ENCODE data around the gene MYH7.

Gene MYH7

DNA sequence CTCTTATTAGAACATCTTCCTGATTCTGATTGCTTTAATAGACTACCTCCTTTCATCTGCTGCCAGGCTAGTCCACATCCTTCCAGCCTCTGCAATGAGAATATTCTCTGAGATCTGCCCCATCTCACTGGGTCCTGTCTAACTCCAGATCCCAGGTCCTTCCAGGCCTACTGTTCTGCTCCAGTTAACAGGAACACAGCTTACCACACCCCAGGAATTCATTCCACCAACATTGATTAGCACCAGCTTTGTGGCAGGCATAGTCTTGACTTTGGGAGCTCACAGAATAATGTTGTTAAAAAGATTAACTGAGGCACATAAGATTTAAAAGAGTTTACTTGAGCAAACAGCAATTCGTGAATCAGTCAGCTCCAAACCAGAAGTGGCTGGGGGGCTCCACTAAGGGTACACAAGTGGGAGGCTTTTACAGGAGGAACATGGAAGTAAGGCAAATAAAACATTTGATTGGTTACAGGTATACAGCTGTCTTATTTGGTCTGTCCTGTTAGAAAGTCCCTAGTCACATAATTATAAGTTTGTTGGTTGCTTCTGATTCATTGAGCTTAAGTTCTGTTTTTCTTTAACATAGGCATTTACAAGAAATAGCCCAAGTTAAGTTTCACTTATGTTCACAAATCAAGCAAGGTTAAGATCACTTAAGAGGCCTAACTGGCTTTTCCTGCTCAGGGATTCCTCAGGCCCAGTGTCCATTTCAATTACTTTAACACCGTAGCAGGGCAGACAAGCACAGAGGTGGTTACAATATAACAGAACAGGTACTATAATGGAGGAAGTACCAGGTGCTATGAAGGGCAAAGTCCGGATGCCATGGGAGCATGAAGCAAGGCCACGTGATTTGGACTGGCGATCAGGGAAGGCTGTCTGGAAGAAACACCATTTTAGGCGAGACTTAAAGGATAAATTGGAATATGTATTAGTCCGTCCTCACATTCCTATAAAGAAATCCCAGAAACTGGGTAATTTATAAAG lies 12.2 kb upstream of the MYH7 start:
- no peak for DNase-seq (ENCODE audit: low read depth)

GRCh38 chr14:23446291-23446851 lies 10.9 kb upstream of the MYH7 start:
- DNase-seq (ENCODE audit: low read depth), result no peak

DNA sequence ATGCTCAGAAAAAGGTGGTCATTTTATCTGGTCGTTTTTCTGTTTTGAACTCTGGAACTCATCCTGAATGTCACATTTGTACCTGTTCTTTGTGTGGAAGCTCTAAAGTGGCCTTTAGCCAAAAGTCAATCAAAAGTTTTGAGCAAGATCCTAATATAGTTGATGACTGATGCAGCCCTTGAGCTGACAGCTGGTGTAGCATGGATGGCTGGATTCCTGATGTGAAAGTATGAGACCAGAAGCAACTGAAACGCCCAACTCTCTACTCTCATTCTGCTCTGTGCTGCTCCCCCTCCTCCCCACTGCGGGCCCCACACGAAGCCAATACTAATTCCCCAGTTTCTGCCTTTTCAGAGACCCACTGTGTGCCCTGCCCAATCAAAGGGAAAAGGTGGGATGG lies 10.3 kb upstream of the MYH7 start:
- no peak for DNase-seq (ENCODE audit: low read depth)

DNA sequence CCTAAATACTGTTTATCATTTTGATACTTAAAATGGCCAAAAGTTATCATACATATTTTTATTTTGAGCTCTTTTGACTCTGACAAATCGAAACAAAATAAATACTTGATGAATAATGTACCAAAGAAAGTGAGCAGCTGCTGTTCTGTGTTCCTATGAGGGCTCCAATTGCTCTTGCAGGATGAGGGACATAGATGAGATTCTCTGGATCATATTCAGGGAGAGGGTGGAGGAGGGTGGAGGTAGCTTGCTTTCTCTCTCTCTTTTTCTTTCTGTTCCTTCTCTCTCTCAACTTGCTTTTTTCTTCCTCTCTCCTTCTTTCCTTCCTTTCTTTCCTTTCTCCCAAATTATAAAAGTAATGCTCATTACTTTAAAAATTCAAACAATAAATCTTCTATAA lies 8.9 kb upstream of the MYH7 start:
- DNase-seq (ENCODE audit: low read depth), result no peak

DNA sequence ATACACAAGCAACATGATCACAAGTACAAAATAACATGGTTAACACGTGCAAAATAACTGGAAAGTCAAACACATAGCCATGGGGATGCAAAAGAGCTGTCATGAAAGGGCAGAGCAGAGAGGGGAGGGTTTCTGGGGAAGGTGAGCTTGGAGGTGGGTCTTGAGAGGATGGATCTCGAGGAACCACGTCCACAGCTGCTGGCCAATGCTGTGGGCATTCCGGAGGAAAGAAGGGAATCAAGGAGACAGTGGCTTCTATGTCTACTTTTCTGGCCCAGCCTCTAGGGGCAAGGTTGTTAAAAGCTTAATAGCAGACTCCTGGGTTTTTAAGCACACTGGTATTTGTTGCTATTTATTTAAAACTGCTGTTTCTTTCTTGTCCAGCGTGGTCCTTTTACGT lies 8.4 kb upstream of the MYH7 start:
- no peak for DNase-seq (ENCODE audit: low read depth)

DNA sequence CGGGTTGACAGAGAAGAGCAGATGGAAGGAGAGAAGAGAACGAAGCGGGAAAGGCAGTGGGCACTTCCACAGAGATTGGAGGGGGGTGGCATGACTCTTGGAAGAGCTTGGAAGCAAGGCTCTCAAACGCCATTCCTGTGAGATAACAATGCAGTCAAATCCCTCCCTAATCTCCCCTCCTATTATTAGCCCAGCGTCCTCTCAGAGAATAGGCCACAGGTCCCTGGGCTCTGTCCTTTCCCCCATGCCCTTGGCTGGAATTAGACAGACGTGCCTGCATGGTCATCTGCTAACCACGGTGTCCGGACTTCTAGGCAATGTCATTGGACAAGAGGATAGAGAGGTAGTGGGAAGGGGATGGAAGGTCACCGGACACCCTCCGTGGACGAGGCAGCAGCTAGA lies 8.0 kb upstream of the MYH7 start:
- DNase-seq (ENCODE audit: low read depth), result no peak

- DNase-seq (ENCODE audit: low read depth), result no peak
Observed at GRCh38 chr14:23442721-23443356, 7.4 kb upstream of the MYH7 start.

DNA sequence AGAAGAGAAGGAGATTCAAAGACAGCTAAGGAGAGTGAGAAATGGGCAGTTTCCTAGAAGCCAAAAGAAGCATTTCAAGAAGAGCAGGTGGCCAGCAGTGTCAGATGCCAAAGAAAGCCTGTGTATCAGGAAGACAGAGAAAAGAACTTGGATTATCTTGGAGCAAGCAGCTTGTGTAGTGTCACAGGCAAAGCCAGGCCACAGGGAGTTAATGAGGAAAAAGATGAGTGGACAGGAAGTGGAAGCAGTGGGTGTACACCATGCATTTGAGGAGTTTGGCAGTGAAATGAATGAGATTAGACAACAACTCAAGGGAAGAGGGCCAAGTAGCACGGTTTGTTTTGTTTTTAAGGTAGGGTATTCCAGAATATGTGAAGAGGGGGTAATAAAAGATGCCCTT lies 5.6 kb upstream of the MYH7 start:
- DNase-seq (ENCODE audit: low read depth), result no peak

DNA sequence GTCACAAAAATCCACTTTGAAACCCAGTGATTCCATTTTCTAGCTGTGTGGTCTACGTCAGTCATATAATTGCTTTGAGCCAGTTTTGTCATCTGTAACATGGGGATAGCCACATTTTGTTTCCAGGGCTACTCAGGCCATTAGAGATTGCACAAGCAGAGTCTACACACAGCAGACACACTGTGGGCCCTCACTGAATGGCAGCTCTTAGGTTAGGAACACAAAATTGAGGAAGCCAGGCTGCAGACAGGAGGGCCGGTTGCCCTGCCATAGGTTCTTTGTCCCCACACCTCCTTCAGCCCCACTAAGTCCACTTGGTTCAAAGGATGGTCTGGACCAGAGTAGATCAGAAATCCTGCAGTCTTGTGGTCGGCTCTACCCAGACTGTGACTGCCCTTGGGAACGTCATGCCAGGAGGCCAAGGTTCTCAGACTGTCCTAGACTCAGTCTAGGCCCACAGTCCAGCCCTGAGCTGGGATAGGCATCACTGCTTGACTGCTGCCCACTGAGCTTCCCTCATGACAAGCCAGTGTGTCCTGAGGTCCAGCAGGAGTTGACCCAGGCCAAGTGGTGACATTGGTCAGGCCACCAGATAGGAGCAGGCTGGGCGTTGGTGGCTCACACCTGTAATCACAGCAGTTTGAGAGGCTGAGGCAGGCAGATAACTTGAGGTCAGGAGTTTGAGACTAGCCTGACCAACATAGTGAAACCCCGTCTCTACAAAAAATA lies 3.8 kb upstream of the MYH7 start:
- no peak for DNase-seq (ENCODE audit: low read depth)

DNA sequence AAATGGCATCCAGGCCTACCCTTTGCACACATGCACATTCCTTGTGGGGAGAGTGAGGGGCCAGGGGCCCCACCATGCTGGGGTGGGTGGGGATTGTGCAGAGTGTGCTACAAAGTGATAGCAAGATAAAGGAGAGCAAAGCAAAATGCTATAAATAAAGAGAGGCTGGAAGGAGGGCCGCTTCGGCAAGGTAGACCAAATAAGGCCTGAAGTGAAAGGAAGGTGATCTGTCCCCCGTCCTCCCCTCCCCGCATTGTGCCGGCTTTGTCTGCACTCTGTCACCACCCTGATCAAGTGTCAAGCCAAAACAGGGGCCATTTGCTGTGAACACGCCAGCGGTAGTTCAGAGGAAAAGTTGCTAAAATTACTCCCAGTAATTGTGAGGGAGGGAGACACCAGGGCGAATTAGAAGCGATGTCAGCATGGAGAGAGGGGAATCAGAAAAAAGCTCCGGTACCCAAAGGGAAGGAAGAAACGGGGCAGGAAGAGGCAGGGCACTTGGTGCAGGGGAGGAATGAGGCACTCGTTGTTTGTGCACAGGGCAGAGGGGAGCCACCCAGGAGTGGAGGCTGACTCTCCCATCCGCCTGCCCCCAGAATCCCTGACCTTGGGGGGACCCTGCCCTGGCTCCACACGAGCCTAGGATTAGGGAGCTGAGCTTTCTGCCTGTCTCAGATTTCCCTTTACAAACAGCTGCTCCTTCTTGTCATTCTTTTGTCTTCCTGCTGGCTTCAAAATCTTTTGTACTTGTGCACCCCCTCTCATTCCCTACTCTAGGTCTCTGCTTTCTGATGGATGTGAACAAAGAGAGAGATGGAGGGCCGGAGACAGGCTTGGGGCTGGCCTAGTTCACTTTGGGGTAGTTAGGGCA lies 2.9 kb upstream of the MYH7 start:
- DNase-seq (ENCODE audit: low read depth), result no peak

GRCh38 chr14:23437133-23438100 lies 2.0 kb upstream of the MYH7 start:
- no peak for DNase-seq (ENCODE audit: low read depth)

GRCh38 chr14:23436327-23437132 lies 1.1 kb upstream of the MYH7 start:
- no peak for DNase-seq (ENCODE audit: low read depth)

- no peak for DNase-seq (ENCODE audit: low read depth)
Observed at GRCh38 chr14:23434488-23435222, 805 bp downstream of the MYH7 start.

DNA sequence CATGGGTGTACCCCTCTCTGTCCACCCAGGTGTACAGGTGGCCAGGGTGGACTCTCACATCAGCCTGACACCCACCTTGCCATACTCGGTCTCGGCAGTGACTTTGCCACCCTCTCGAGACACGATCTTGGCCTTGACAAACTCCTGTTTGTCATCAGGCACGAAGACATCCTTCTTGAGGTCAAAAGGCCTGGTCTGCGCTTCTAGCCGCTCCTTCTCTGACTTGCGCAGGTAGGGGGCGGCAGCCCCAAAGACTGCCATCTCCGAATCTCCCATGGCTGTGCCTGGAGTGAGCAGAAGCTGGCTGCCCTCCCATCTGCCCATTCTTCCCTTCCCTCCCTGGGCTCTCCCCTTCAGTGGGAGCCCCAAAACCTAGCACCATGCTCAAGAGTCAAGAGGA lies 2.0 kb downstream of the MYH7 start:
- DNase-seq (ENCODE audit: low read depth), result no peak

- no peak for DNase-seq (ENCODE audit: low read depth)
Observed at GRCh38 chr14:23432946-23433345, 2.5 kb downstream of the MYH7 start.

GRCh38 chr14:23432102-23432925 lies 3.1 kb downstream of the MYH7 start:
- no peak for DNase-seq (ENCODE audit: low read depth)

DNA sequence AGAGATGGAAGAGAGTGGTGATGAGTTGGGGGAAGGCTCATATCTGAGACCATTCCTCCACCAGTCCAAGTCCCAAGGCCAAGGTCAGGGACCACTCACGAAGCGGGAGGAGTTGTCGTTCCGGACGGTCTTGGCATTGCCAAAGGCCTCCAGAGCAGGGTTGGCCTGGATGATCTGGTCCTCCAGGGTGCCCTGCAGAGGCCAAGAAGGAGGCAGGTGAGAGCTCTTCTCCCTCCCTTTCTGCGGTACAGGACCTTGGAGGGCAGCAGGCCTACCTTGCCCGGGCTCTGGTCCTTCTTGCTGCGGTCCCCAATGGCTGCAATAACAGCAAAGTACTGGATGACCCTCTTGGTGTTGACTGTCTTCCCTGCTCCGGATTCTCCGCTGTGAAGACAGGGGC lies 4.0 kb downstream of the MYH7 start:
- no peak for DNase-seq (ENCODE audit: low read depth)

DNA sequence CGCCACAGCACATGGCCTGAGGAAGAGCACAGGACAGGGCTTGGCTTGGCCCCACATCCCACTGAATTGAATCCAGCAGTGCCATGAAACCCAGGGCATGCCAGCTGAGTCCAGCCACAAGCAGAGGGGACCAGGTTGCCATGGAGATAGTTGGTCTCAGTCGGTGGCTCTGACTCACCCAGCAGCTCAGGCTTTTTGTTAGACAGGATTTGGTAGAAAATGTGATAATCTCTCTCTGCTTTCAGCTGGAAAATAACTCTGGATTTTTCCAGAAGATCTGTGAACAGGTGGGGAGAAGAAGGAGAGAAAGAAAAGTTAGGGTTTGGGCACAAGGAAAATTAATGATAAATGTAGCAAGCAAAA lies 4.8 kb downstream of the MYH7 start:
- DNase-seq (ENCODE audit: low read depth), result no peak
